ENCODE data around the gene NDFIP1.

DNA sequence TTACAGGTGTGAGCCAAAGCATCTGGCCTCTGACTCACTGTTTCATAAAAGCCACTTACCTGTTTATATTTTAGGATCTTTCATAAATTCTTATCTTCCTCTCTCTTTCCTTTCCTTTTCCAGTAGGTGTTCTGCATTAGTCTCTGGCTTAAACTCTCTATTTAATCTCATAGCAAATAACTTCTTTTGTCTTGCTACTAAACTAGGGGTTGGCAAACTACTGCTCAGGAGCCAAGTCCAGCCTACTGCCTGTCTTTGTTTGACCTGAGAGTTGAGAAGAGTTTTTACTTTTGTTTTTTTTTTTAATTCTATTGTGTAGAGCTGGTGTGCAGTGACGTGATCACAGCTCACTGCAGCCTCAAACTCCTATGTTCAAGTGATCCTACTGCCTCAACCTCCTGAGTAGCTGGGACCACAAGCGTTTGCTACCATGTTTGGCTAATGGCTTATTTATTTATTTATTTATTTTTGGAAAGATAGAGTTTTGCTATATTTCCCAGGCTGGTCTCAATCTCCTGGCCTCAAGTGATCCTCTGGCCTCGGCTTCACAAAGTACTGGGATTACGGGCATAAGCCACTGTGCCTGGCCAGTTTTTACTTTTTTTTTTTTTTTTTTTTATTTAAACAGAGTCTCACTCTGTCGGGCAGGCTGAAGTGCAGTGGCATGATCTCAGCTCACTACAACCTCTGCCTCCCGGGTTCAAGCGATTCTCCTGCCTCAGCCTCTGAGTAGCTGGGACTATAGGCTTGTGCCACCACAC, 5.4 kb upstream of the NDFIP1 start:
- TF ChIP-seq POLR2A (IDR thresholded peaks at IDR 0.05; ENCODE audit: low read depth, low read length) (no peak), RAD21 (IDR thresholded peaks at IDR 0.05; ENCODE audit: low read length) (no peak)
- TF ChIP-seq, protein P1, sequence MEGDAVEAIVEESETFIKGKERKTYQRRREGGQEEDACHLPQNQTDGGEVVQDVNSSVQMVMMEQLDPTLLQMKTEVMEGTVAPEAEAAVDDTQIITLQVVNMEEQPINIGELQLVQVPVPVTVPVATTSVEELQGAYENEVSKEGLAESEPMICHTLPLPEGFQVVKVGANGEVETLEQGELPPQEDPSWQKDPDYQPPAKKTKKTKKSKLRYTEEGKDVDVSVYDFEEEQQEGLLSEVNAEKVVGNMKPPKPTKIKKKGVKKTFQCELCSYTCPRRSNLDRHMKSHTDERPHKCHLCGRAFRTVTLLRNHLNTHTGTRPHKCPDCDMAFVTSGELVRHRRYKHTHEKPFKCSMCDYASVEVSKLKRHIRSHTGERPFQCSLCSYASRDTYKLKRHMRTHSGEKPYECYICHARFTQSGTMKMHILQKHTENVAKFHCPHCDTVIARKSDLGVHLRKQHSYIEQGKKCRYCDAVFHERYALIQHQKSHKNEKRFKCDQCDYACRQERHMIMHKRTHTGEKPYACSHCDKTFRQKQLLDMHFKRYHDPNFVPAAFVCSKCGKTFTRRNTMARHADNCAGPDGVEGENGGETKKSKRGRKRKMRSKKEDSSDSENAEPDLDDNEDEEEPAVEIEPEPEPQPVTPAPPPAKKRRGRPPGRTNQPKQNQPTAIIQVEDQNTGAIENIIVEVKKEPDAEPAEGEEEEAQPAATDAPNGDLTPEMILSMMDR (conservative IDR thresholded peaks at IDR 0.05; ENCODE audit: low read depth, low read length) = no peak
